ENCODE results near the gene HNF1B.

Gene HNF1B

DNA sequence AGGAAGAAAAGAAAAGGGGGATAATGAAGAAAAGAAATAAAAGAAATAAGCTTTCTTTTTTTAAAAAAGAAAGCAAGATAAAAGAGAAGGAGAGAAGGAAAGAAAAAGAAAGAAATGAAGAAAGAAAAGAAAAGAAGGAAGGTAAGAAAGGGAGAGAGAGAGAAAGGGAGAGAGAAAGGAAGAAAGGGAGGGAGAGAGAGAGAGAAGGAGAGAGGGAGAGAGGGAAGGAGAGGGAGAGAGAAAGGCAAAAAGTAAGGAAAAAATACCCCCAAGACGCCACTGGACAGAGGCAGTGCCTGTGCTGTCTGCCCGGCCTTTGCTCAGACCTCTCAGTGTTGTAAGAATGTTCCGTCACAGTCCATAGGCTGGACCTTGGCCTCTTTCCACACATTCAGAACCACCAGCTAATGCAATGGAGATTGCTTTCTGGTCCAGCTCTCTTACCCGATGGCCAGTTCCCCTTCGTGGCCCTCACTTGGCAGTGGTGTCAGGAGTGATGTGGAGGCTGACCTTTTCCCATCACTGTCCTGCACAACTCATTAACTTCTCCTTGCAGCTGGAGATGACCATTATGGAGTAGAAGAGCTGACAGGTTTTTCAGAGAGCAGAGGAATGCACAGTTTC is 14.3 kb upstream of the HNF1B start:
- no peak for DNase-seq

DNA sequence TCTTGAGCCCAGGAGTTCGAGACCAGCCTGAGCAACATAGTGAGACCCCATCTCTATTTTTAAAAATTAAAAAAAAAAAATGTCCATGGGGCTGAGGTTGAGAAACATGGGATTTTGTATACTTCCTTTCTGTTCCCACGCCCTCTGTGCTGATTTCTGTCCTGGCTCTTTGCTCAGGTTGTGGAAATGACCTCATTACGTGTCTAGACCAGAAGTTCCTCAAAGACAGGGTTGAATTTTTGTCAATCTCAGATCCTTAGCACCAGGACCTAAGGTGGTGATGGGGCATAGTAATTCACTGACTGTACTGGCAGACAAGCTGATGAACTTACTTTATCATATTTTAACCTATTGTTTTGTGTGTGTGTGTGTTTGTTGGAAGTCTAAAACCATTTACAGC is 11.2 kb upstream of the HNF1B start:
- no peak for DNase-seq

GRCh38 chr17:37755455-37755854 is 10.6 kb upstream of the HNF1B start:
- DNase-seq, result no peak

DNA sequence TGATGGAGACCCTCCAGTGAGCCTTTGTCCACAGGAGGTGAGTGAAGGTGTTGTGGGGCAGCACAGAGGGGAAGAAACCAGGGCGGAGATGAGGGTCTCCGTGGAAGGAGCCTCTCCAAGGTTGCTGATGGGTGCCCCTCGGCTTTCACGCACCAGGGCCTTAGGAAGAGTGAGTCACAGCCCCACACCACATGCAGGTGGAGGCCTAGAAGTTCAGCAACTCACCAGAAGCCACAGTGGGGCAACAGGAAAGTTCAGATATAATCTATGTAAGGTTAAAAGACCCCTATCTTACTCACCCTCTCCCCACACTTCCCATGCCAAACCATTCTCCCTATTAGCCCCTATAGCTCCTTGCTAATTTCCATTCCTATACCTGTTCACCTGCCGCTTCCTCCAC is 9.5 kb upstream of the HNF1B start:
- DNase-seq, result no peak

- DNase-seq, result no peak
Measured at GRCh38 chr17:37752482-37752881, 7.6 kb upstream of the HNF1B start.

- no peak for DNase-seq
Measured at GRCh38 chr17:37750768-37751475, 6.1 kb upstream of the HNF1B start.

DNA sequence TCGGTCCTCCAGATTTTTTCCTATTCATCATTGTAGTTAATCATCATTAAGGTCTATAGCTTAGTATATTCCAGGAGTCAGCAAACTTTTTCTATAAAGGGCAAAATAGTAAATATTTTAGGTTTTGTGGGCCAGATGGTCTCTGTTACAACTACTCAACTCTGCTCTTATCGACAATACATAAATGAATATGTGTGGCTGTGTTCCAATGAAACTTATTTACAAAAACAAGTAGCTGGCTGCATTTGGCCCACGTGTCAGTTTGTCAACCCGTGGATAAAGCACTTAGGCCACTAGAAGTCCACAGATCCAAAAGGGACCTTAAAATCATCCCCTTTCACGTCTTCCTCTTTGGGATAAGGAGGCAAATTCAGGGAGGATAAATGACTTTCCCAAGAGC is 5.4 kb upstream of the HNF1B start:
- DNase-seq, result no peak

DNA sequence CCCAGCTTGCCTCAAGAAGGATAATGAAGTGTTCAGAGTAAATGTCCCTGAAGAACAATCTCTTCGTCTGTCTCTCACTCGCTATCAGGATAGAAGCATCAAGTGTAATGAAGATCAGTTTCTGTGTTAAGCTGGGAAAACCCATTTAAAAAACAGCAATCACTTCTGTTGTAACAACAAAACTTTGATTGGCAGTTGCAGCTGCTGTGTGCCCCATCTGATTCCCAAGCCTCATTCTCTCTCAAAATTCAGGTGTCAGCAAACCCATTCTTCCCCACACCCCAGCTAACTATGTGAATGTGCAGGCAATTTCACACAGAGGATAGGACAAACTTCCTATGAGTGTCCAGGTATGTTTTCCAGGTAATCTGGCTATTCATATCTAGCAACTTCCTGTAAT is 2.4 kb upstream of the HNF1B start:
- DNase-seq, result no peak

DNA sequence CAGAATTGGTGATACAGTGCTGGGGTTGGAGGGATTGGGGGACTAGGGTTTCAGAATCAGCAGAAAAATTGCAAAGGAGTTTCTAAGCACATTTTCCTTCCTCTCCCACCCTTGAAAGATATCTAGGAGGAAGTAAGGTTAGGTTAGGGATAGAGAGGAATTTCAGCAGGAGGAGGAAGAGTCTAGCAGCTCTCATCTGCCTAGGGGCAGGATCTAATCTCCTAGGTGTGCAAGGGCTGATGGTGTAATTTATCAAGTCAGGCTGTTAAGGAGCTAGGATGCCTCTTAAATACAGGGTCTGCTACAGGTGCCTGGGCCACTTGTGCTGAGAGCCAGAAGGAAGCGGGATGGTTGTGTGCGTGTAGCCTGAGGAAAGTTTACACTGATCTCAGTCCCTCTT is 1.8 kb upstream of the HNF1B start:
- DNase-seq, result no peak

- DNase-seq, result no peak
Measured at GRCh38 chr17:37745801-37746426, 1.1 kb upstream of the HNF1B start.

- no peak for DNase-seq
Measured at GRCh38 chr17:37744633-37744927, 279 bp downstream of the HNF1B start.

- DNase-seq, result peak; percentile 14
Measured at GRCh38 chr17:37743875-37744632, 805 bp downstream of the HNF1B start.

DNA sequence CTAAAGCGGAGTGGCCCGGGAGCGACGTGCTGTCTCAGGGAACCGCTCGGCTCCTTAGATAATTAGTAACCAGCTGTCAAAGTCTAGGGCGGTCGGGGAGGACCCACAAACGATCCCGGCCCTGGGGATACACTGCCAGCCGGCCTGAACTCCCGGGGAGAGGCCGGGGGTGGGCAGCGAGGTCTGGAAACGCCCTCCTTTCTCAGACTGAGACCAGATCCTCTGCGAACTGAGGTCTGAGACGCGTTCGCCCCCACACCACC is 1.3 kb downstream of the HNF1B start:
- no peak for DNase-seq

GRCh38 chr17:37742762-37743611 is 1.9 kb downstream of the HNF1B start:
- DNase-seq, result no peak

DNA sequence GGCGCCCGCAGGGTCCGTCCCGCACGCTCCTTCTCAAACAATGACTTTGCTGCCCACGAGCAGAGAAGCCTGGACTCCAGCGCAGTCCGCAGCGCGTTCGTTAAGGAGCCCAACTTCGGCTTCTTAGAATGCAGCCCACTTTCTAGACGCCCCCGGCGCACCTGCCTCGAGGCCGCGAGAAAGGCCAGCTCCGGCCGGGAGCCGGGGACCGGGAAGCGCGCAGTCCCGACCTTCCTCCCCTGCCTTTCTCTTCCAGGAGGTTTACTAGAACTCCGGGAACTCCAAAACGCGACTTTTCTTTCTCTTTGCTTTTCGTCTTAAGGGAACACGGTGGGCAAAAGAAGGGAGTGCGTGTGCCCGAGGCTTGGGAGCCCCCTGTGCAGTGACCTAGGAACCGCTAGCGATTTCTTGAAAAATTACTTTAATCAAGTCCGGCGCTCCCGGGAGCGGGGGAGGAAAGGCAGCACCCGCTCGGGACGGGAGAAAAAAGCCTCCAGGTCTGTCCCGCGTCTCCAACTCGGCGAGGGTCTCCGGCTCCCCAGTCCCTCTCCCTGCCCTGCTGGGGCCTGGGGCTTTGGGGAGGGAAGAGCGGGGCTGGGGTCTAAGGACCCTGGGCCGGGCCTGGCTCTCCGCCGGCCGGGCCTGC is 2.6 kb downstream of the HNF1B start:
- no peak for DNase-seq

GRCh38 chr17:37741341-37742115 is 3.3 kb downstream of the HNF1B start:
- DNase-seq, result no peak

- no peak for DNase-seq
Measured at GRCh38 chr17:37740915-37741314, 3.9 kb downstream of the HNF1B start.

DNA sequence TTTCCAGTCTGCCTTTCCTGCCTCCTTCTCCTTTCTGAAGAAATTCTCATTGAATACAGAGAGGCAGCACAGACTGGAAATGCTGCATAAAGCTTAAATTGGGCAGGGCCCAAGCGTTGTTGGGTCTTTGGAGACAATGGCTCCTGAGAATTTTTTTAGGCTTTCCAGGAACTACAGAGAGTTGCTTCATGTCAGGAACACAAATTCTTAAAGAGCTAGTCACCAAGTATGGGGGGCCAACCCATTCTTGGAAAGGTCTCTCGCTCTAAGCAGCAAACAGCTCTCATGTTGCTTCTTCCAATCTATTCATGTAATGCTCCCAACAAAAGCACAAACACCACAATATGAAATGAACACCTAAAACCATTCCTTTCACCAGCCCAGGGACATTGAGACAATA is 6.9 kb downstream of the HNF1B start:
- no peak for DNase-seq

- no peak for DNase-seq
Measured at GRCh38 chr17:37737081-37737480, 7.8 kb downstream of the HNF1B start.

DNA sequence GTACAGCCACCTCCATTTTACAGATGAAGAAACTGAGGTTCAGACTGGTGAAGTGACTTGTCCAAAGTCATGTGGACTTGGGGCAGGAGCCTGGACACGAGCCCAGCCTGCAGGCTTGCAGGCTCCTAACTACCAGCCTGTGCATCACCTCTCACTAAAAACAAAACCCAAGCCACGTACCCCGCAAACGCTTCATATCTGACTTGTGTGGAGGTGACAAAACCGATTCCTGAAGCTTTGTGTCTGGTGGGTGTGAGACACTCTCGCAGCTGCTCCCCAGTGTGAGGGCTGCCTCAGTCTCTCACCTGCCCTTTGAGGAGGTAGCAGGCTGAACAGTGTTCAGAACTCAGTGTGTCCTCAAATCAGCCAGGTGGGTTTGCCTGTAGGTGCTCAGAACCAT is 8.4 kb downstream of the HNF1B start:
- DNase-seq, result no peak

DNA sequence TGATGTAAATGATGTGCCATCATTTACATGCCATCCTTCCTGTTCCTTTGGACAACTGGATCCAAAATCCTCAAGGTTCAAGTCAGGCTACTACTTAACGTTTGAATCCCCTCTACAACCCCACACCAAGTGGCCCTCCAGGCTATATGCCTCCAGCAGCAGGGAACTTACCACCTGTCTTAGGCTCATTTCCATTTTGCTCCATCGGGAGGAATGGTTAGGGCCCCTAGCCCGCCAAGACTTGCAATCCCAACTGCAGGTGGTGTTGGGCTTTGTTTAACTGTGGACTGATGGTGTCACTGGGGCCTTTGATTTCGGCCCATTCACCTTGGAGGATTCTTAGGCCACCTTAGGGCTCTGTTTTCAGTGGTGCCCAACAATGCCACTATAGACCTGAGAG is 9.7 kb downstream of the HNF1B start:
- DNase-seq, result no peak

DNA sequence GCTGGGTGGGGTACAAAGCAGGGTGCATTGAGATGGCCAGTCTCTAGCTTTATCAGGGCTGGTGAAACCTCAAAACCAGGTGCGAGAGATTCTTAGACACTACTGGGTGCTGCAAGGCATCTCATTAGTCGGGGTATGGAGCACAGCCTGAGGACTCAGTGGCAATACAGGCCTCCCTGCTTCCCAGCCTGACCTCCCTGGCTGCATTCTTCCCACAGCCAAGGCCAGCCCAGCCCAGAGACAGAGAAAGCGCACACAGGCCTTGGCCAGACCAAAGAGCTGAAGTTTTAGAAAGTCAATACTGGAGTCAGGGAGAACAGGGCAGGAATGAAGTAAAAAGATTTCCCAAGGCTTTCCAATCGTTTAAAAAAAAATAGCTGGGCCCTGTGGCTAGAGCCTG is 12.5 kb downstream of the HNF1B start:
- no peak for DNase-seq

Data from CD4-positive, alpha-beta T cell treated with Interleukin-17A for 4 hours (primary cell).